Cardiac septum (tissue), 1 donor: ENCODE measurements around the gene MAD2L2. TPM values are rescaled to one million over a fixed set of nuclear protein-coding genes. Genes with fewer than 3 reads are reported as not detected.

Source experiments
- DNase-seq: peaks from one replicate; pipeline ENCODE4 v3.0.0-alpha.2; 2020; ENCODE audit warnings: low spot score
- intact Hi-C: fragments of 100-400 bp; cut with DNase I; formaldehyde crosslinking; loops from one replicate; pipeline ENCODE4 v1.14.0; 2022
- total RNA-seq: library from RNA; stranded (reverse); fragmentation: NEBNext Ultra II Directional; extraction: Animal tissue kit (Norgen Biotek cat#: 25700); gene quantifications from one replicate; pipeline ENCODE4 v1.2.1, GENCODE V29; 2021
- donor health status: DM: no; HTN: no; CAD: no.

The MAD2L2 gene
- total RNA-seq, 1 donor from 2014 or later: 25.0 TPM

DNA sequence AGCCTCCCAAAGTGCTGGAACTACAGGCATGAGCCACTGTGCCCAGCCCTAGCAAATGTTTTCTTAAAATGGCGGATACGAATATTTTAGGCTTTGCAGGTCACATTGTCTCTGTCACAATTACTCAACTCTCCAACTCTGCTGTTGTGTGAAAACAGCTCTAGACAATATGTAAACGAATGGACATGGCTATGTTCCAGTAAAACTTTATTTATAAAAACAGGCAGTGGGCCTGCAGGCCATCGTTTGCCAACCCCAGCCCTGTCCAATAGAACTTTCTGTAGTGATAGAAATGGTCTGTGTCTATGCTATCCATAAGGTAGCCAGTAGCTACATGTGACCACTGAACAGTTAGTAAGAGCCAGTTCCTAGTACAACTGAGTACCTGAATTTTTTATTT lies 21.2 kb downstream of the MAD2L2 start:
- intact Hi-C loops: no loop called here
- no peak for DNase-seq

DNA sequence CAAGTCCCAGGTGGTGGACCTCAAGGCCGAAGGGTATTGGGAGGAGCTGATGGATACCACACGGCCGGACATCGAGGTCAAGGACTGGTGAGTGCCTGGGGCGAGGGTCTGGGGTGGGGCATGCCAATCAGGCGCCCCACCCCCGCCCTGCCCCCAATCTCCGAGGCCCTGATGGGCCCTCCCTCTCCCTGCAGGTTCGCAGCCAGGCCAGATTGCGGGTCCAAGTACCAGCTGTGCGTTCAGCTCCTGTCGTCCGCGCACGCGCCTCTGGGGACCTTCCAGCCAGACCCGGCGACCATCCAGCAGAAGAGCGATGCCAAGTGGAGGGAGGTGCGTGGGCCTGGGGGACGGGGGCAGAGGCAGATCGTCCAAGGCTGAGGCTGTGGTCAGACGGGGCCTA lies 22.4 kb downstream of the MAD2L2 start:
- no peak for DNase-seq
- intact Hi-C loops: no loop called here

GRCh38 chr1:11657654-11658053 lies 23.3 kb downstream of the MAD2L2 start:
- intact Hi-C loops: no loop called here
- DNase-seq: no peak

DNA sequence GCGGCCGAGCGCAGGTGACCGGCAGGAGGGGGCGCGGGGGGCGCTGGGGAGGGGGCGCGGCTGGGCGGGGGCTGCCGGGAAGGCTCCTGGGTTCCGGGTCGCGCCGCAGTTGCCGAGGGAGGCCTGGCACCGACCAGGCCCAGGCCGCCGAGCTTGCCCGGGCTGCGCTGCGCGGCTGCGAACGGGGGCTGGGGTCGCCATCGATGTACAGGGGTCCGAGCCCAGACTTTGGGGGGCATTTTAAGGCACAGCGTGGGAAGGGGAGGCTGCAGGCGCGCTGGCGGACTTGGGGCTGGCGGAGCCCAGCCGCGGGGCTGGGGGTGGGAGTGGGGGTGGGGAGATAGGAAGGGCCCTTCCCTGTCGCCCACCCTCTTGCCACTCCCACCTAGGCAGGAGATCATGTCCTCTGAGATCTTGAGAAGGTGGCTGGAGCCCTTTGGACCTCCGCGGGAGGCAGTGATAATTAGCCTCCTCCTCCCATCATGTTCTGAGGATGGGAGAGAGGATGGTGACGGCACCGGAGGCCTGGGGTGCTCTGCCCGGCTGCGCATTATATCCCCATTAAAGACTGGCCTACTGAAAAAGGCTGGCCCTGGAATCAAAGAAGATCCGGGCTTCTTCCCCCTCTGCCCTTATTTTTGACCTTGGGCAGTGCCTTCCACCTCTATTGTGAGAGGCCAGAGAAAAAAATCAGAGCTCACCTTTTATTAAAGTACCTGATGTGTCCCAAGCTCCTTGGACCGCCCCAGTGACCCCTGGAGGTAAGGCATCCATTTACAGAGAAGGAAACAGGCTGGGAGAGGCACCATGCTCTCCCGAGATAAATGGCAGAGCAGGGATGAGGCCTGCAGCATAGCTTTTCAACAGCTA lies 25.8 kb downstream of the MAD2L2 start:
- no peak for DNase-seq
- intact Hi-C loops: no loop called here

DNA sequence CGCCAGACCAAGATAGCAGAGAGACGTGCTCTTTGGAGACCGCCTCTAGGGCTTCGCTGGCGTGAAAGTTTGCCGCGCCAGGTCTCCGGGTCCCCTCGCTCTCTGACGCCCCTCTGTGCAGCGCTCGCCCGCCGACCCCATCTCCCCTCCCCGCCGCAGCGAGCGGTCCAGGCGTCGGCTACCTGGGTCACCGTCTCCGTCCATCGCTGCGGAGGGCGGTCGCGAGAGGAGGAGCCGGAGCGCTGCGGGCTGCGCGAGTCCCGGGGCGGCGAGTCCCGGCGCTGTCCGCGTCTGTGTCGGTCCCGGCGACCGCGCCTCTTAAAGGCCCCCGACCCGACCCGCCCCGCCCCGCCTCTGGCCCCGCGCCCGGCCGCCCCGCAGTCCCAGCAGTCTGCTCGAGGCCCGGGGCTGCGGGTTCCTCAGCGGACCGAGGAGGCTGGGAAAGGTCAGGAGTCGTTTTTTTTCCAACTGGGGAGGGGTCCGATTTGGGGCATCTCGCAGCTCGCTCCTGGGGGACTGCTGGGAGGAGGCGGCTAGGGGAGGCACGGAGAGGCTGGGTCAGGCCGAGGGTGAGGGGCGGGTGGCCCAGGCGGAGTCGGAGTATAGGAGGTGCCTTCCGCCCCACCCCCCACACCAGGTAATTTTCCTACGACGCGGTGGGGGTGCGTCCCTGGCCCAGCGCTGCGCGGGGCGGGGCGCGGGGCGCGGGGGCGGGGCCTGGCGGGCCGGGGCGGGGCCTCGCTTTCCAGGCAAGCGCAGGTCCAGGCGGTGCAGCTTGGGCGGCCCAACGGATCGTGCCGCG lies 26.6 kb downstream of the MAD2L2 start, which contains the start of the genes FBXO2 and FBXO44:
Gene FBXO2 (minus strand): TSS at position 293 of the 802 bp plus-strand sequence. CDS start 89 bp downstream, at position 204.
Gene FBXO44 (plus strand): TSS at position 741 of the 802 bp plus-strand sequence. CDS start 959 bp downstream, outside the sequence.
- intact Hi-C loops: no loop called here
- no peak for DNase-seq

GRCh38 chr1:11653861-11654136 lies 27.1 kb downstream of the MAD2L2 start:
- no peak for DNase-seq

GRCh38 chr1:11653101-11653860 lies 27.7 kb downstream of the MAD2L2 start:
- intact Hi-C loops: no loop called here
- DNase-seq: no peak

More at GRCh38 chr1:11653861-11654136, 27.1 kb downstream of the MAD2L2 start:
- intact Hi-C loops: no loop called here

- intact Hi-C loops: no loop called here
- DNase-seq: no peak
These were observed 28.7 kb downstream of the MAD2L2 start for GRCh38 chr1:11652203-11652780.

GRCh38 chr1:11651017-11651416 lies 29.9 kb downstream of the MAD2L2 start:
- no peak for DNase-seq
- intact Hi-C loops: no loop called here

DNA sequence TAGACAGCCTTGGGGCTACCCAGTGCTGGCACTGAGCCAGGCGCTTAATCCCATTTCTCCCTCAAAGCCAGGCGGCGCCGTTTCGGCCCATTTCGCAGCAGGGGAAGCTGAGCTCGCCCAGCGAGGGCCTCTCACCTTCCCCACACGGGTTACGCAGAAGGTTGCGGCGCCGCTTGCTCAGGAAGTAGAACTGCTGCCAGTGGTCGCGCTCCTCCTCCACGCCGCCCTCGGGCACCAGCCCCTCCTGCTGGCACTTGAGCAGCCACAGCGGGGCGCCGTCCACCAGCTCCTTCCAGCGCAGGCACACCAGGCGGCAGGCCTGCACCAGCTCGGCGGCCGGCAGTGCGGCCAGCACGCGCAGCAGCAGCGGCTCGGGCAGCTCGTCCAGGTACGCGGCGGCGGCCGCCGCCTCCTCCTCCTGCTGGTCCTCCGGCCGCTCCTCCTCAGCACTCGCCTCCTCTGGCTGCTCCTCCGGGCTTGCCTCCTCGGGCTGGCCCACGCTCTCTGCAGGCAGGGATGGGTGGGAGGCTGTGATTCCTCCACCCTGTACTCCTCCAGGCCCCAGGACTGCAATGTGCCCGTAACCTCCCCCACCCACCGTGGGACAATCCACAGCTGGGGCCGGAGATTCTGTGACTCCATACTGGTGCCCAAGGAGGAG lies 30.5 kb downstream of the MAD2L2 start:
- DNase-seq: peak; percentile 85
- intact Hi-C loops: loop anchor here (1.0 kb wide), 1 partner anchor 69 kb away; no protein-coding TSS in a partner anchor

DNA sequence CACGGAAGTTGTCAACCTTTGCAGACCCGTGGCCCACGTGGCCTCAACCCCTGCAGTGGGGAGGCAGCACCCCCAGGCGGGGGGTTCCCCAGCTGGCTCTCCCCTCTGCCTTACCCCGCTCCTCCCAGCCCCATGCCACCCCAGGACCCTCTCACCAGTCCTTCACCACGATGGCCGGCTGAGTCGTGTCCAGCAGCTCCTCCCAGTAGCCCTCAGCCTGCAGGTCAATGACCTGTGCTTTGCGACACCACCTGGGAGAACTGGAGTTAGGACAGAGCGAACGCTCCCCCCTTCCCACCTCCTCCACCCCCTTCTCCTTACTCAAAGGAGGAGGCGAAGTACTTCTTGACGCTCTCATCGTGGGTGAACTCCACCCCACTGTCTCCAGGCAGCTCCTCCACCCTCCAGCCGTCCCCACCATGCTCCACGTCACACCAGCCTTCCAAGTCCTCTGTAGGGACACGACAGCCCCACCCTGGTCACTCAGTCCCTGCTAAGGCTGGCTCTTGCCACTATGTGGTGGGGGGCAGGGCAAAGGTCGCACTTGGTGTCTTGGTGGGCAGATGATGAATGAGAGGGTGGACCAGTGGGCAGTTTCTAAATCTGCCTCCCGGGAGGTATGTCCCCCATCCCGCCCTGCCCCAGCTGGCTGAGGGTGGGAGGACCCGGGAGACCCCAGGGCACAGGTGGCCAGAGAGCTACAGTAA lies 31.2 kb downstream of the MAD2L2 start:
- no peak for DNase-seq
- intact Hi-C loops: loop anchor here (1.0 kb wide), 1 partner anchor 70 kb away; no protein-coding TSS in a partner anchor

- intact Hi-C loops: no loop called here
- DNase-seq: no peak
These were observed 31.7 kb downstream of the MAD2L2 start for GRCh38 chr1:11649237-11649623.

DNA sequence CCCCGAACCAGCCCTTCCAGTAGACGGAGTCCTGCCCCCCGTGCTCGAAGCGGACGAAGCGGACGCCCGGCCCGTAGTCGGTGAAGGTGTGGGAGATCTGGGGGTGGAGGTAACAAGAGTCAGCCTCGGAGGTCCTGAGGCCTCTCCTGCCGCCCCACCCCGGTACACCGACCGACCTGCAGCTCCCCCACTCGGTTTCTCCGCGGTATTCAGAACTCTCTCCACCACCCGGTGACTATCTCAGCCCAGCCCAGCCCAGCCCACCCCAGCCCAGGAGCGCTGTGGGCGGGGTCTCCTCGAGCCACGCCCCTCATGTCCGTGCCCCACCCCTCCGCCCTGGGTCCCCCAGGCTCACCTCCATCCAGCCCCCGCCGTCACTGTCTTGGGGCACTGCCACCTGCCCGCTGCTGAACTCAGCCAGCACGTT lies 32.2 kb downstream of the MAD2L2 start:
- no peak for DNase-seq
- intact Hi-C loops: no loop called here

GRCh38 chr1:11648039-11648438 lies 32.9 kb downstream of the MAD2L2 start:
- intact Hi-C loops: no loop called here

DNA sequence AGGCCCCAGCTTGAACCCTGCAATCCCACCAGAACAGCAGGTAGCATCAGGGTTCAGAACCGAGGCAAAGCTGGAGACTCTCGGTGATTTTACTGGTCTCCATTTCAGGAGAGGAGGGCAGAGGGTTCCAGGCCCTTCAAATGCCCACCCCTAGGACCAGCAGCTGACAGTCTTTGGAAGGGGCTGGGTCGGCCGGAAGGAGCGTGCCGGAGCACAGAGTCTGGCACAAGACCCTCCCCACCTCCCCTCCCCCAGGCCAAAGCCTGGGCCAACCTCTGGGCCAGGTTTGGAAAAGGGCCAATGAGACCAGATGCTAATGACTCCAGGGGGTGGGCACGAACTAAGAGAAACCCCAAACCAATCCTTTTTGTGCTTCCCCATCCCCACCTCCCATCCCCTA lies 33.6 kb downstream of the MAD2L2 start:
- intact Hi-C loops: no loop called here

More at GRCh38 chr1:11648039-11648438, 32.9 kb downstream of the MAD2L2 start:
- DNase-seq: no peak

GRCh38 chr1:11646317-11646716 lies 34.6 kb downstream of the MAD2L2 start:
- DNase-seq: no peak
- intact Hi-C loops: no loop called here

More for the DNA sequence above, 33.6 kb downstream of the MAD2L2 start:
- DNase-seq: no peak

DNA sequence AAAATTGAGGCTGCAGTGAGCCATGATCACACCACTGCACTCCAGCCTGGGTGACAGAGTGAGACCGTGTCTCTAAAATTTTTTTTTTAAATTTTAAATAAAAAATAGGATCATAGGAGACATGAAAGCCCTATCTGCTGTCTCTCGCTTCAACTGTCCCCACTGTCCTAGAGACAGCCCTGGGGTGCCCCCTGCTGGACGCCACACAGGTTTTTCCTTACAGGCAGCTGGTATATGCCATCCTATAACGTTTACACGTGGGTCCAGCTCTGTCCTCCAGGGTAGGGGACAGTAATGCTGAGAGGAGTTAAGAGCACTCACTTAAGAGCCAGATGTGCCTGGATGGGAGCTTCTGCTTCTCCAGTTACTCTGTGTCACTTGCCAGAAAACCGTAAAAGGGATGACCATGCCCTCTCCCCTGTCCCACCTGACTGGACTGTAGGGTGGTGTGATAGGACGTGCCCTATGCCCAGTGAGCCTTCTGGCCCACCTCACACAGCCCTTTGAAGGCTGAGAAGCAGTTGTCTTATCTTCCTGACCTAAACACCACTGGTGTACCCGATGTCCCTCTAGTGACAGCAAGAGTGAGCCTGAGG lies 35.2 kb downstream of the MAD2L2 start:
- intact Hi-C loops: loop anchor here (1.0 kb wide), 1 partner anchor 608 kb away; no protein-coding TSS in a partner anchor
- peak; percentile 90 for DNase-seq

- intact Hi-C loops: loop anchor here (1.0 kb wide), 1 partner anchor 608 kb away; no protein-coding TSS in a partner anchor
- no peak for DNase-seq
These were observed 35.7 kb downstream of the MAD2L2 start for GRCh38 chr1:11645270-11645669.
